Motor neuron (in vitro differentiated cells): ENCODE measurements around the gene TECPR2. TPM values are rescaled to one million over a fixed set of nuclear protein-coding genes. Genes with fewer than 3 reads are reported as not detected.

Source experiments
- ATAC-seq, 8 experiments: fragments of 200-7000 bp; cut with Tn5 transposase; replicated peaks in 6 of 8; 2 replicates each; pipeline ENCODE4 v1.8.0; 2021; ENCODE audit warnings: mild to moderate bottlenecking in 8 of 8, moderate library complexity in 8 of 8
- H3K27ac ChIP-seq, 2 donors: fragments of 250-450 bp; sonication (Bioruptor Pico); 2 replicates each; pipeline ENCODE4 v1.9.0; 2021; ENCODE audit warnings: antibody characterized with exemption in 2 of 2, mild to moderate bottlenecking in 2 of 2, moderate library complexity in 1 of 2
- H3K4me1 ChIP-seq, 2 donors: fragments of 250-450 bp; sonication (Bioruptor Pico); replicated peaks in 1 of 2; 2 replicates each; pipeline ENCODE4 v1.6.1; 2021; ENCODE audit warnings: antibody characterized with exemption in 2 of 2, mild to moderate bottlenecking in 2 of 2, moderate library complexity in 1 of 2
- H3K4me3 ChIP-seq, 5 donors: fragments of 250-450 bp; sonication (Bioruptor Pico); 2 replicates each; pipeline ENCODE4 v1.9.0; 2021; ENCODE audit warnings: antibody characterized with exemption in 5 of 5, mild to moderate bottlenecking in 5 of 5, moderate library complexity in 4 of 5
- WGBS, 10 experiments: fragments of 450-650 bp; shearing (Covaris generic); methylation state at CpG; one replicate each; pipeline ENCODE4 v1.0.0; 2022; 5-methylcytosine and 5-hydroxymethylcytosine counted together
- in situ Hi-C, 9 experiments: fragments of 400-800 bp; cut with MboI; loops; one replicate each; pipeline ENCODE4 v1.15.0; 2021; ENCODE audit warnings: low sequenced_read_pairs in 9 of 9, low pct_unique_long_range_greater_than_20kb in 2 of 9; ENCODE audit not compliant: unreplicated experiment in 9 of 9
- total RNA-seq, 8 experiments: library from RNA; unstranded; fragments of 300-600 nt; gene quantifications; 2 replicates each; pipeline versions ENCODE4 v1.2.3 to v1.2.4, GENCODE V29; 2022

Gene TECPR2
- total RNA-seq, 8 experiments from 2014 or later: 6.5 to 14.2 (median 9.3) TPM

DNA sequence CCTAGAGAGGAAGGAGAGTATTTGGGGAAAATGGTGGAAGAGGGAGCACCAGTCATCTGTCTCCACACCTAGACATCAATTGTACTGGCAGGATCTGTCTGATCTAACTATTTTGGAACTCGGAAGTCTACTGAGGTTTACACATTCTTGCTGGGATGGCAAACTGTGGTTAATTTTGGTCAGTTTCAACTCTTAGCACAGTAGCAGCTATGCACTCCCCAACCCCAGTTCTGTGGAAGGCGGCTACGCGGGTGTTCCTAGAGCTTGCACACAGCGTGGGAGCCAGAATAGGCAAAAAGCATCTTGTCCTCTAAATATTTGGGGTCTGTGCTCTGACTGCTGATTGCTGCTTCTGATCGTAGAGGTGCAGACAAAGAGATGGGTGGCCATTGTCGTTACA lies 33.8 kb downstream of the TECPR2 start:
- in situ Hi-C loops: no loop called here
- Histone ChIP-seq H3K4me1 (no peaks in the 10 kb centered on the region), H3K27ac (no peak overlapping the region), H3K4me3 (no peak overlapping the region)
- no peak for ATAC-seq
- WGBS, 10 experiments: 0 to 100% (median 80%) methylated on average over 1 to 7 of the region's 7 CpGs; no CpG with 5 or more reads in 1 of the 10 experiments

DNA sequence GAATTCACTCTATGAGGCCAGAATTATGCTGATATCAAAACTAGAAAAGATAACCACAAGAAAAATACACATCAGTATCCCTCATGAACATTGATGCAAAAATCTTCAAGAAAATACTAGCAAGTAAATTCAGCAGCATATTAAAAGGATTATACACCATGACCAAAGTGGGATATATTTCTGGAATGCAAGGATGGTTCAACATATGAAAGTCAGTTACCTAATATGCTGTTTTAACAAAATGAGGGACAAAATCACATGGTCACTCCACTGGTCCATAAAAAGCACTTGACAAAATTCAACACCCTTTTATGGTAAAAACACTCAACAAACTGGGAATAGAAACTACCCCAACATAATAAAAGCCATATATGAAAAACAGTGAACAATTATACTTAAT lies 40.3 kb downstream of the TECPR2 start:
- in situ Hi-C loops: no loop called here

GRCh38 chr14:102407258-102407657 lies 44.5 kb downstream of the TECPR2 start:
- in situ Hi-C loops: no loop called here
- H3K27ac ChIP-seq: no peak overlapping the region
- no peak for ATAC-seq
- 70 to 100% (median 82%) methylated on average over 1 to 6 of the region's 7 CpGs; no CpG with 5 or more reads in 2 of the 10 experiments for WGBS, 10 experiments
- H3K4me1 ChIP-seq: no peaks in the 10 kb centered on the region
- H3K4me3 ChIP-seq: no peak overlapping the region

More for the DNA sequence above, 40.3 kb downstream of the TECPR2 start:
- Histone ChIP-seq H3K4me1 (no peaks in the 10 kb centered on the region), H3K27ac (no peak overlapping the region), H3K4me3 (no peak overlapping the region)
- ATAC-seq: no peak

GRCh38 chr14:102408724-102409123 lies 46.0 kb downstream of the TECPR2 start:
- in situ Hi-C loops: no loop called here
- H3K4me1 ChIP-seq: no peaks in the 10 kb centered on the region
- ATAC-seq: no peak
- H3K27ac ChIP-seq: no peak overlapping the region
- no peak overlapping the region for H3K4me3 ChIP-seq

DNA sequence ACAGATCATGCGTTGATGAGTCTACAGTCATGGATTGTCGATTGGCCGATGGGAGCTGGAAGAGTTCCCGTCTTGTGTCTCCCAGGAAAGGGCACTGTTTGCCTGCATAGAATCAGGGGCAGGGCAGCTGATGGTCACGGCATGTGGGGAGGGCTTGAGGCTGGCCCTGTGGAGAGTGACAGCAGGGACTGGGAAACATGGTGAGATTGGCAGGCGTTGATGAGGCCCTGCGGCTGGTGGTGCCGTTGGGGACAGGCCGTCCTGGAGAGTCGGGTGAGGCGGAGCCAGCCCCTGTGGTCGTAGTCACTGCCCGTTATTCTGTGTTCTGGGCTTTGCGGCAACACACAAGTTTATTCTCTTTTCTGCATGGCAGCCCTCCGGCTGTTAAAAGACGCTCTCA lies 52.9 kb downstream of the TECPR2 start:
- in situ Hi-C loops: no loop called here
- no peak for ATAC-seq
- H3K4me1 ChIP-seq: no peaks in the 10 kb centered on the region
- 80 to 100% (median 96%) methylated on average over 1 to 10 of the region's 16 CpGs; no CpG with 5 or more reads in 3 of the 10 experiments for WGBS, 10 experiments
- H3K4me3 ChIP-seq: no peak overlapping the region
- H3K27ac ChIP-seq: no peak overlapping the region

GRCh38 chr14:102417001-102417431 lies 54.3 kb downstream of the TECPR2 start:
- in situ Hi-C loops: no loop called here
- H3K27ac ChIP-seq: no peak overlapping the region
- WGBS, 10 experiments: 58 to 100% (median 83%) methylated on average over 1 to 9 of the region's 9 CpGs; no CpG with 5 or more reads in 2 of the 10 experiments
- peak in 4 of 8 experiments; percentile 20 to 68 (median 48) for ATAC-seq
- H3K4me3 ChIP-seq: no peak overlapping the region
- no peaks in the 10 kb centered on the region for H3K4me1 ChIP-seq

DNA sequence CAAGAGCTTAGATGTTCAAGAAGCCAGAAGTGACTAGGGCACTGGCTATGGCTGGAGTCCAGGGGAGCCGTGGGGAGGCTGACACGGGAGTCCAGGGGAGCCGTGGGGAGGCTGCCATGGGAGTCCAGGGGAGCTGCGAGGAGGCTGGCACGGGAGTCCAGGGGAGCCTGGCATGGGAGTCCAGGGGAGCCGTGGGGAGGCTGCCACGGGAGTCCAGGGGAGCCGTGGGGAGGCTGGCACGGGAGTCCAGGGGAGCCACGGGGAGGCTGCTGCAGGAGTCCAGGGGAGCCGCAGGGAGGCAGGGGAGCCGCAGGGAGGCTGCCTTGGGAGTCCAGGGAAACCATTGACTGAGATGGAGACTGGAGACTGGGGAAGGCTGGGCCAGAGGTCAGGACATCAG lies 54.9 kb downstream of the TECPR2 start:
- in situ Hi-C loops: no loop called here
- WGBS, 10 experiments: 100% methylated on average over 1 of the region's 12 CpGs; no CpG with 5 or more reads in 8 of the 10 experiments
- Histone ChIP-seq H3K27ac (no peak overlapping the region), H3K4me3 (no peak overlapping the region), H3K4me1 (no peaks in the 10 kb centered on the region)
- no peak for ATAC-seq

DNA sequence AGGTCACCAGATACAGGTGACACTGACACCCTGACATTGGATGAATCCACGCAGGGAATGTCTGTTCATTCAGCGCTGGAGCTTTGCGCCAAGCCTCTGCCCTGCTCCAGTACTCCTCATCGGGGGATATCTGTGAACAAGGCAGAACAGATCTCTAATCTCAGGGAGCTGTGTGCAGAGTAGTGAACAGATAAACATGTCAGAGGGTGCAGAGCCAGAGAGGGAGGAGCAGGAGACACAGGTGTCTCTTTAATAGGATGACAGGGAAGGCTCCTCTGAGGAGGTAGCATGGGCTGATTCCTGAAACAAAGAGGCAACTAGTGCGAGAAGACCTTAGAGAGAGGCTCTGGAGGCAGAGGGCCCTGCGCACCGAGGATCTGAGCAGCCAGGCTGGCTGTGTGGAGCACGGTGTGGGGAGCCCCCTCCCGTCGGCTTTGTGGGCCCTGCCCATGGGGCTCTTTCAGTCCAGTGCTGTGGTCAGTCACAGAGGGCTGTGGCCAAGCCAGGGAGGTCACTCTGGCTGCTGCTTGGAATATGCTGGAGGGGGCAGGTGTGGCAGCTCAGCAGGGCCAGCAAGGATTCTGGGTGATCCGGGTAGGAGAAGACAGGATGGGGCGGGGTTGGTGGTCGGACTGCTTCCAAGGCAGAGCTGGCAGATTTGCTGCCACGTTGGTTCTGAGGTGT lies 55.6 kb downstream of the TECPR2 start:
- in situ Hi-C loops: no loop called here
- H3K4me3 ChIP-seq: no peak overlapping the region
- H3K27ac ChIP-seq: no peak overlapping the region
- ATAC-seq: peak in 2 of 8 experiments; percentile 26 to 79
- no peaks in the 10 kb centered on the region for H3K4me1 ChIP-seq
- 80 to 100% (median 92%) methylated on average over 1 to 11 of the region's 14 CpGs; no CpG with 5 or more reads in 3 of the 10 experiments for WGBS, 10 experiments

- Histone ChIP-seq H3K4me1 (no peaks in the 10 kb centered on the region), H3K4me3 (no peak overlapping the region), H3K27ac (no peak overlapping the region)
- in situ Hi-C loops: no loop called here
- no peak for ATAC-seq
- 91 to 100% (median 98%) methylated on average over 1 to 9 of the region's 14 CpGs; no CpG with 5 or more reads in 7 of the 10 experiments for WGBS, 10 experiments
These were observed 56.1 kb downstream of the TECPR2 start for GRCh38 chr14:102418853-102419240.

DNA sequence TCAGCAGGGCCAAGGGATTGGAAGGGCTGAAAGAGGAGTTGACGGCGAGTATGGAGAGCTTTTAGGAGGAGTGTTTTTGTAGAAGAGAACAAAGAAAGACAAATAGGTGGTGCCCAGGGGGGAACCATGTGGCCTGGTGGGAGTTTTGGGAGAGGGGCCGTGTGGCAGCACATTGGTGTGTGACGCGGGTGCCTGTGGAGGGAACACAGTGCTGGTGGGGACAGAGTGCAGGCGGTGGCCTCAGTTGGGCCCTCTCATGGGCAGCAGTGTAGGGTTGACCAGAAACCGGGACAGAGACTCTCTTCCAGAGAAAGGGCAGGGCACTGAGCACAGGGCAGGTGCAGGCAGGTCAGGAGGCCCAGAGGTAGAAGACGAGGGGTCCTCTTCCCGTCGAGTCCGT lies 56.5 kb downstream of the TECPR2 start:
- Histone ChIP-seq H3K4me1 (no peaks in the 10 kb centered on the region), H3K4me3 (no peak overlapping the region), H3K27ac (no peak overlapping the region)
- in situ Hi-C loops: no loop called here
- ATAC-seq: no peak
- WGBS, 10 experiments: 86 to 100% (median 90%) methylated on average over 2 to 7 of the region's 11 CpGs; no CpG with 5 or more reads in 3 of the 10 experiments

- in situ Hi-C loops: no loop called here
- ATAC-seq: no peak
- Histone ChIP-seq H3K27ac (no peak overlapping the region), H3K4me1 (no peaks in the 10 kb centered on the region), H3K4me3 (no peak overlapping the region)
- 0 to 100% (median 100%) methylated on average over 1 to 2 of the region's 8 CpGs; no CpG with 5 or more reads in 3 of the 10 experiments for WGBS, 10 experiments
These were observed 57.0 kb downstream of the TECPR2 start for GRCh38 chr14:102419716-102420115.

- in situ Hi-C loops: no loop called here
- Histone ChIP-seq H3K4me3 (no peak overlapping the region), H3K4me1 (no peaks in the 10 kb centered on the region), H3K27ac (no peak overlapping the region)
- 73 to 100% (median 88%) methylated on average over 1 to 8 of the region's 10 CpGs; no CpG with 5 or more reads in 1 of the 10 experiments for WGBS, 10 experiments
- no peak for ATAC-seq
These were observed 58.8 kb downstream of the TECPR2 start for GRCh38 chr14:102421411-102422057.

- 67 to 100% (median 87%) methylated on average over 1 to 4 of the region's 4 CpGs; no CpG with 5 or more reads in 2 of the 10 experiments for WGBS, 10 experiments
- Histone ChIP-seq H3K4me3 (no peak overlapping the region), H3K4me1 (no peaks in the 10 kb centered on the region), H3K27ac (no peak overlapping the region)
- no peak for ATAC-seq
- in situ Hi-C loops: no loop called here
These were observed 61.8 kb downstream of the TECPR2 start for GRCh38 chr14:102424520-102424919.
